GM20431 (cell line): ENCODE measurements around the gene SGCA.

ENCODE experiments used
- in situ Hi-C: fragments of 300-500 bp; cut with MseI, MboI; formaldehyde crosslinking; loops from one replicate; pipeline ENCODE4 v1.15.0; 2020; ENCODE audit warnings: low sequenced_read_pairs; ENCODE audit not compliant: unreplicated experiment

The SGCA gene

DNA sequence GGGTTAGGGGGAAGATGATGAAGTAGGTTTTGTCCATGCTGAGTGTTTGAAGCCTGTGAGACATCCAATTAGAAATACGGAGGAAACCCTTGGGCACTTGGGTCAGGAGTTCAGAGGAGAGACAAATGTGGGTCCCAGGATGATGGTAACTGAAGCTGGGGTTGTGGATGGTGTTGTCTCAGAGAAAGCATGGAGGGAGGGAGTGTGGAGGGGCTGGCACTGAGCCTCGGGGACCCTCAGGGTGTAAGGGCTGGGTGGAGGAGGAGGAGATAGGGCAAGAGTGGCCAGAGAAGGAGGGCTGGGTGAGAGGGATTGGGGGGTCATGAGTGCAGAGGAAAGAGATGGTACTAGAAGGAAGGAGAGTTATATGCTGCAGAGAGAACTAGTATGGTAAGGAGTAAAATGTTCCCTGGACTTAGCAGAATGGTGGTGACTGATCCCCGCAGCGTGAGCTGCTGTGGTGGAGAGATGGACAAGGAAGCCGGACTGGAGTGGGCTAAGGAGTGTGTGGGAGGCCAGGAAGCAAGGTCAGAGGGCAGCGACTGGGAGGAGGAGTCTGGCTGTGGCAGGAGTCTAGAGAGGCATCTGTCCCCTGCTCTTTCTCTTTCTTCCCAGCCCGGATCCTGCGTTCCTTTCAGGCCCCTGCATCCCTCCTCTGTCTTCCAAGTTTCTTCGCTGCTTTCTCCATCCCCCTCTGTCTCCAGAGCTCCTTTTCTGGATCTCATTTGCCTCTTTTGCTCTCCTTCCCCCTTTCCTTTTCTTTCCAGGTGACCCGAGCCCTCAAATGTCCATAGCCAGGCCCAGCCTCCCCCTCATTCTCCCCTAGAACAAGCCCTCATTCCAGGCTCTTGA, 39.5 kb downstream of the SGCA start:
- in situ Hi-C loops: loop anchor here (10.0 kb wide), 1 partner anchor 89 kb away; no protein-coding TSS in a partner anchor

DNA sequence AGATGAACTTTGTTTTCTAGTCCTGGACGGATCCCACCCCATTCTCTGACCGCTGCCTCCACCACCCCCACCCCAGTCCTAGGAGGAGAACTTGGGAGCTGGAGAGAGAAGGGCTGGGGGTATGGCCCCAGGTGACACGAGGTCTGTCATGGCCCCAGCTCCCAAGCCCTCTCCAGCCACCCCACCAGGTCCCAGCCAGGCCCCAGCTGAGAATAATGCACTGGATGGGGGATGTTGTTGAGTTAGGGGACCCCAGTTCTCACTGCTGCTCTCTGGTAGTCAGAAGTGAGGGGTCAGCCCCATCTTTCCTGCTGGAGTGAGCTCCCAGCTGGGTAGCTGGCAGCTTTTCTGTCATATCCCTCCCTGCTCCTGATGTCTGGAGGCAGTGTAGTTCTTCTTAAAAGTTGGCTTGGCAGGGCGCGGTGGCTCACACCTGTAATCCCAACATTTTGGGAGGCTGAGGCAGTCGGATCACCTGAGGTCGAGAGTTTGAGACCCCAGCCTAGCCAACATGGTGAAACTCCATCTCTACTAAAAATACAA, 40.2 kb downstream of the SGCA start:
- in situ Hi-C loops: loop anchor here (10.0 kb wide), 1 partner anchor 89 kb away; no protein-coding TSS in a partner anchor

DNA sequence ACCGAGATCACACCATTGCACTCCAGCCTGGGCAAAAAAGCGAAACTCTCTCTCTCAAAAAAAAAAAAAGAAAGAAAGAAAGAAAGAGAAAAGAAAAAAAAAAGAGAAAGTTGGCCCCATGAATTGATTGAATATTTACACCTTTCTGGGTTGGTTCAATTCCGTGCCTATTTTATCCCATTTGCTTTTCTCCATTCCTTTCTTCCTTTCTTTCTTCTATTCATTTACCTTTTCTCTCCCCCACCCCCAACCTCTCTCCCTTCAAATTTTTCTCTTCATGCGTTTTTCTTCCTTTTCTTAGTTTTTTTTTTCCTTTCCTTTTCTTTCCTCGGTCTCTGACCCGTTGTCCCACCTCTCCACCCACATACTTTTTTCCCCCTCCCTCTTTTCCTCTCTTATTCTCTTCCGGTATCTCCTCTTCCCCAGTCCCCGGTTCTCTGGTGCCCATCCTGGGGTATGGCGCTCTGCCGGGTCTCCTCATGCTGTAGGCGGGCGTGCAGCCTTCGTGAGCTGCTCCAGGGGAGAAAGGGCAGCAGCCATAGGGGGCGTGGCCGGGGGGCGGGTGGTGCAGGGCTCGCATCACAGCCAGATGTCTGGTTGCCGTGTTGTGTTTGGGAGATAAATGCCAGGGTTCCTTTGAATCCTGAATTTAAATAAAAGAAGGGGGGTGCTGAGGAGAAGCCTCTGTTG, 40.9 kb downstream of the SGCA start:
- in situ Hi-C loops: loop anchor here (10.0 kb wide), 1 partner anchor 88 kb away; no protein-coding TSS in a partner anchor

DNA sequence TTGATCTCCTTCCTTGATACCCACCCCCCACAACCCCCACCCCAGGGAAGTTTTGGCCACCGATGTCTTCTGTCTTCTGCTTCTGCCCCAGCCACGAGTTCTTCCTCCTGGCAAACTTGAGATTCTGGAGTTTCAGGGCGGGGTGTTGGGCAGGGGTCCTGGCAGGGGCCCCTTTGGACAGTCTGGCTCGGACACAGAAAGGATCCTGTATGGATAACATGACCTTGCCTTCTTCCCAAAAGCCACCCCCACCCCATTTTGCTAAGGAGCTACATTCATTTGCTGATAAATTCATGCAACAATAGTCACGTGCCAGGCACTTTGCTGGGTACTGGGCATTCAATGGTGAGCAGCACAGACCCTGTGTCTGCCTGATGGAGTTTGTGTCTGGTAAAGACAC, 41.5 kb downstream of the SGCA start:
- in situ Hi-C loops: loop anchor here (10.0 kb wide), 1 partner anchor 87 kb away; no protein-coding TSS in a partner anchor

DNA sequence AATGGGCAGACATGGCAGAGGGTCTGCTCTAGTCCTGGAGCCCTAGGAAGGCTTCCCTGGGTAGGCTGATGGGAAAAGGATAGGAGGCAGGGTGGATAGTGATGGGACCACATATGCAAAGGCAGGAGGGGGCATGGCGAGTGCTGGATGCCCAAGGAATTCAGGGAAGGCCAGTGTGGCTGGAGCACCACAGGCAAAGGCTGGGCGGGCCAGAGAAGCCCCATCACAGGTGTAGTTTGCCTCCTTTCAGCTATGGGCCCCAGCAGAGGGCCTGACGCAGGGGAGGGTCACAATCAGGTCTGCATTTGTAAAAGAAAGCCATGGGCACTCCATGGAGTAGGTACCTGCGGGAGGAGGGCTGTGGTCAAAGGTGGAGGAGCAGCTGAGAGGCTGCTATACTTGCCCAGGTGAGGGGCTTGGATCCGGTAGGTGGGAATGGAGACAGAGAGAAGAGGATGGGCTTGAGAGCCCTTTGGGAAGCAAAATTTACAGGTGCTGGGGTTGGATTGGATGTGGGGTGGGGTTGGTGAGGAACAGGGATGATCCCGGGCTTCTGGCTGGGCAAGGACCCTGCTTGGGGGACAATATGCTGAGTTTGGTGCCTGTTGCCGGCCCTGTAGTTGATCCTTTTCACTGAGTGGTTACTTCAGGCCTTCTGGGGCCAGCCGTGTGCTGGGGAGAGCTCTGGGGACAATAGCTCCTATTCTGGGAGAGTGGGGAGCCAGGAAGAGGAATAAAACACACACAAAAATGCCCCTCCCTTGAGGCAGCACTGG, 42.2 kb downstream of the SGCA start:
- in situ Hi-C loops: loop anchor here (10.0 kb wide), 1 partner anchor 87 kb away; no protein-coding TSS in a partner anchor

DNA sequence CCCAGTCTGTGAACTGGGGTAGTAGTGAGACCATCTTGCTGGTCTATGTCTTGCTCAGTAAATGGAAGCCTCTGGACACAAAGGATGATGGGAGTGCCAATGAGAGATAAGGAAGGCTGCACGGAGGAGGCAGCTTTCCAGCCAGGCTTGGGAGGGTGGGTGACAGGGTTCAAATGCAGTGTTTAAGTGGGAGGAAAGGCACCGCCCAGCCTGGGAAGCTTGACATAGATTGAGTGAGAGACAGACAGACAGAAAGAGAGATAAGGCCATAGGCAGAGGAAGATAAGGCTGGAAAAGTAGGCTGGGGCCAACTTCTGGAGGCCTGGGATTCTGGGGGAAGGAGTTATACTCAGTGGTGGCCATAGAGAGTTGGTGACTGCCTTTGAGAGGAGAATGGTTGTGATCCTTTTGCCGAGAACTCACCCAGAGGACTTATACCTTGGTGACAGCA, 42.8 kb downstream of the SGCA start:
- in situ Hi-C loops: loop anchor here (10.0 kb wide), 1 partner anchor 86 kb away; no protein-coding TSS in a partner anchor

DNA sequence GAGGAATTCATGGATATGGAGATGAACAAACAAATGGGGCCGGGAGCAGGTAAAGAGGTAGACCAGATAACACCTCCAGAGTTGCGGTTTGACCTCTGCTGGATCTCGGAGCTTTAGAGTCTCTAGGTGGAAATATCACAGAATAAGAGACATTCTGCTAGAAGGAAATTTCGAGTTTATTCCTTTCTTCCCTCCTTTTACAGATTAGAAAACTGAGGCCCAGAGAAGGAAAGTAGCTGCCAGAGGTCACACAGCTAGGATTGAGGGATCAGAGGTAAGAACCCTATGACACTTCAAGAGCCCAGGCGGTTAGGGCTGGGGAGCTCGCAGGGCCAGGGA, 43.3 kb downstream of the SGCA start:
- in situ Hi-C loops: loop anchor here (10.0 kb wide), 1 partner anchor 86 kb away; no protein-coding TSS in a partner anchor

DNA sequence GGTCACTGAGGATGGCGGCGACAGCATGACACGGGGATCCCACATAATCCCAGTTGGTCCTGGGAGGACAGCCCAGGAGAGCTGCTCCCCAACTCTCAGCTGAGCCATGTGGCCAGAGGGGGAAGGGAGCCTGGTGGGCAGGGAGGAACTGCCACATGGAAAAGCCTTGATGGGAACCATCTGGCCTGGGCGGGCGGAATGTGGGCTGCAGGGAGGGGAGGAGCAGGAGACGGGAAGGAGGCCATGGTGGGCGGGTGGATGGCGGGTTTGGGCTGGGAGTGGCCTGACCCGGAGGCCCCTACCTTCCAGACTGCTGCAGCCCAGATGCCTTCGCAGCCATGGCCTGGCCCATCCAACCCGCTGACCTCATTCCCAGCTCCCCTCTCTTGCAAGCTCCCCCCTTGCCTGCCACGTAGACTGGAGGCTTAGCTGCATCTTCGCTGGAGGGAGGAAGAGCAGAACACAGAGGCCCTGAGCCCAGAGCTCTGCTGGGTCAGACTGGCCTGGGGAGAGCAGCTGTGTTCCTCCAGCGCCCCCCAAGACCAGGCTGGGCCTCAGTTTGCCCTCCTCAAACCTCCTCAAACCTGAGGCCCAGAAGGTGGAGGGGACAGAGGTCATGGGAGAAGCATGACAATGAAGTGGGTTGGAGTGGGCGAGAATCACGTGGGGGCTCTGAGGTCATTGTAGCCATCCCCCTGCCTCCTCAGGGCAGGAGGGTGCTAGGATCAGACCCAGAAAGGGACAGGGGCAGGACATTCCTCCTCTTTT, 43.9 kb downstream of the SGCA start:
- in situ Hi-C loops: loop anchor here (10.0 kb wide), 1 partner anchor 85 kb away; no protein-coding TSS in a partner anchor

DNA sequence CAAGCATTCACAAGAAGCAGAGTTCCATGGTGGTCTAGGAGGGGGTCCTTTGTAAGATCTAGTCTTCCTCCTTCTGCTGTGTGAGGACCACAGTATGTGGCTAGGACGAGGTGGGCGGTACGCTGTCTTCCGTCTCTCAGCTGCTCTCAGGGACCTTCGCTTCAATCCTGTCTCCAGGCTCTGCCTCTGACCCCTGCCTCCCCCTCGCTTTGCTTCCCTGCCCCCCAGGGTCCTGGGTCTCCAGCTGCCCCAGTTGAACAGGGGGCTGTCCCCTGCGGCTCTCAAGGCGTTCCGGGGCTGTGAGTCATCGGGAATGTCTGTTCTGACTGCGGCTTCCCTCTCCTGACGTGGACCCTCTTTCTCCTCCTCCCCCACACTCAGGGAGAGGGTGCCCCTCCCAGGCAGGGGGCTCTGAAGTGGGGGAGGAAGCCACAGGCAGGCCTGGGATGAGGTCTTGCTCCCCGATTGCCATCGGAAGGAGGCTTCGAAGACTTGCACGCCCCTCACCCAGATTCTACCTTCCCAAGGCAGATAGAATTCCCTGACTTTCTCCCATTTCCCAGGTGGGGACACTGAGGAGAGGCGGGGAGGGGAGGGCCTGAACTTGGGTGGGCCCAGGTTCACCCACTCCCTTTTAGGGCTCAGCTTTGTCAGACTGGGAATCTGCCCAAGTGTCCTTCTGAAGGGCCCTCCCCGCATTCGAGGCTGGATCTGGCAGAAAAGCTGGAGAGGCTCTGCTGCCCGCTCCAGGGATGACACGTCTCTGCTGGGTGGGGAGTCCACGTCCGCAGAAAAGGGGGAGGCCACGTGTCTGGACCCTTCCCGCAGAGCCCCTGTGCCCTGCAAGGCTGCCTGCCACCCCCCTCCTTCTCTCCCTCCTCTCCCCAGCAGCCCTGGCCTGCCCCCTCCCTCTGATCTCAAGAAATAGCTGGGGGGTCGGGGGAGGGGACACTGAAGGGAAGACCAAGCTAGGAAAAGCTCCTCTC, 44.7 kb downstream of the SGCA start:
- in situ Hi-C loops: no loop called here

DNA sequence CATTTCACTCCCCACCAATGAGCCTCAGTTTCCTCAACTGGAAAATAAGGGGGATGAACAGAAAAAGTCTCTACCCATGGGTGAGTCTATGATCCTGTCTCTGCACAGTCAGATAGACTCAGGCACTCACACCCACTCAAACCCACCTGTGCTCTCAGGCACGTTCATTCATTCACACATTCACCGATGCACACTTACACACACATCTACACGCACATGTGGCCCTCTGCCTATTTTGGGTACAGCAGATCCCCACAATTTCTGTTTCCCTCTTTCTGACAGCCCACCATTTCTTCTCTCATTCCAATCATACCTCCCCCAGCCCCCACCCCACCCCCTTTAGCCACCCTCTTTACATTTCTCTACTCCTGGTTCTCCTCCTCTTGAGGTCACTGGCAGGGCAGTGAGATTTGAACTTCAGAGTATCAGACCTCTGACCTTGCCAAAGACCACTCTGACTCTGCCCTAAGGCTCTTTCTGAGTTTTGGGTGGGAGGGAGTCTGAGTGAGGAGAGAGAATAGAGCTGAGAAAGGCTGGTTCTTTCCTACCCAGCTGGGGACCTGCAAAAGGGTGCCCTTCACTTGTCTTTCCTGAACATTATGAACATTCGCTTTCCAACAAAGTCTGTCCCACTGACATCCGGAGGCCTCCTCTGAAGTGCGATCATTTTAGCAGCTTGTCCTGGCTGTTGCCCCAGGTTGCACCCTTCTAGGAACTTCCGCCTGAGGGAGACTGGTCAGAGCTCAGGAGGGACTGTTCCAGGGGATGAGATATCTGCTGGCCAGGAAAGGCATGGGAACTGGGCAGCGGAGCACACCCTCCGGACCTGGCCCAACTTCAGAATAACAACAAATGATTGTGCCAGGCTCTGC, 45.7 kb downstream of the SGCA start:
- in situ Hi-C loops: no loop called here

DNA sequence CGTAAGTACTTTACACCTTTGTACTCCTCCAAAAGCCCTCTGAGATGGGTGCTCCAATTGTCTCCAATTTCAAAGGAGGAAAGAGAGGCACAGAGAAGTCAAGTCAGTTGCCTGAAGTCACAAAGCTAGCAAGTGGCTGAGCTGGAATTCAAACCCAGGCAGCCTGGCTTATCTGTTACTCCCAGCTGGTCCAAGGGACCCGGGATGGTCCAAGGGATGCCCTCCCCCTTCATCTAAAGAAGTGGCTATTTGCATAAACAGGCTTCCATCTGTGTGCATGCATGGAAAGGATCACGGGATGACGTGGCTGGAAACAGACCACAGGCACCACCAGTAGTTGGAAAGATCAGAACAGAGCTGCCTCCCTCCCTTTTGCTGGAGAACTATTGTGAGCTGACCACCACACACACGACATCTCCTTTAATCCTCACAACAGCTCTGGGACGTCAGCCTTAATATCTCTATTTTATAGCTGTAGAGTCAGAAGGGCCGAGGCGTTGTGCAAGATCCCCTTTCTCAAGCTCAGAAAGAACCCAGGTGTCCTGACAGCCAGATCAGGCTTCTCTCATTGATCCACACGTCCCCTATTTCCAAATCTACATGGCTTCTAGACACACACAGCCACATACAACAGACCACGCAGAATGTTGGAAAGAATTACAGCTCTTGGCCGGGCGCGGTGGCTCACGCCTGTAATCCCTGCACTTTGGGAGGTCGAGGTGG, 46.5 kb downstream of the SGCA start:
- in situ Hi-C loops: no loop called here

DNA sequence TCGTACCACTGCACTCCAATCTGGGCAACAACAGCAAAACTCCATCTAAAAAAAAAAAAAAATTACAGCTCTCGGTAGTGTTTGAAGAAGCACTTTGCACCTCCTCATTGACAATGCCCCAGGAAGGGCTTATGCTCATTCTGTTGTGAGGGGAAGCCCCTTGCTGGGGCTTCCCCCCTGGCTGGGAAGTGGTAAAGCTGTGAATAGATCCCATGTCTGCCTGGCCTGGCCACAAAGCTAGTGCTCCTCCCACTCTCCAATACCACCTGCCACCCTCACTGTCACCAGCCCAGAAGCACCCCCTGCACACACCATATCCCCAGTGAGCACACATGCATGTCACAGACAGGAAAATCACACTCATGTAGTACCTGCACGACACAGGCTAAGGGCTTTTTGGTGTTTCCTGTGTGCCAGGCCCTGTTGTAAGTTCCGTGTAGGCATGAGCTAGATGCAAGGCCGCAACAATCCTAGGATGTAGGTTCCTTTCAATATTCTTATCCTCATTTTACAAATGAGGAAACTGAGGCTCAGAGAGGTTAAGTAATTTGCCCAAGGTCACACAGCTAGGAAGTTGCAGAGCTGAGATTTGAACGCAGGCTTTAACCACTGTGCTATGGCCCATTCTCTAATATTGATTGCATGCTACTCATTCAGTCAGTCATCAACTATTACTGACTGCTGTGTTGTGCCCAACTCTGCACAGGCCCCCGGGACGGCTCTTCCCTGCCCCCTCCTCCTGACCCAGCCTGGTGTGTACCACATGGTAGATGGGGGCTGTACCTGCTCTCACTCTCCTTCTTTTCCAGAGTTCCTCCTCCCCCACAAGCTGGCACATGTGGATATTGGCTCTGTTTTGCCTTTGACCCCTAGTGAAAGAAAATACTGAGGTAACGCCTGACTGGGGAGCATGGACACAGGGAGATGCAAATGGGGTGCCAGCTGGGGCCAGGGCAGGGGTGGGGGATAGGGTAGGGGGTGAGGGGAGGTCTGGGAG, 47.5 kb downstream of the SGCA start:
- in situ Hi-C loops: no loop called here

DNA sequence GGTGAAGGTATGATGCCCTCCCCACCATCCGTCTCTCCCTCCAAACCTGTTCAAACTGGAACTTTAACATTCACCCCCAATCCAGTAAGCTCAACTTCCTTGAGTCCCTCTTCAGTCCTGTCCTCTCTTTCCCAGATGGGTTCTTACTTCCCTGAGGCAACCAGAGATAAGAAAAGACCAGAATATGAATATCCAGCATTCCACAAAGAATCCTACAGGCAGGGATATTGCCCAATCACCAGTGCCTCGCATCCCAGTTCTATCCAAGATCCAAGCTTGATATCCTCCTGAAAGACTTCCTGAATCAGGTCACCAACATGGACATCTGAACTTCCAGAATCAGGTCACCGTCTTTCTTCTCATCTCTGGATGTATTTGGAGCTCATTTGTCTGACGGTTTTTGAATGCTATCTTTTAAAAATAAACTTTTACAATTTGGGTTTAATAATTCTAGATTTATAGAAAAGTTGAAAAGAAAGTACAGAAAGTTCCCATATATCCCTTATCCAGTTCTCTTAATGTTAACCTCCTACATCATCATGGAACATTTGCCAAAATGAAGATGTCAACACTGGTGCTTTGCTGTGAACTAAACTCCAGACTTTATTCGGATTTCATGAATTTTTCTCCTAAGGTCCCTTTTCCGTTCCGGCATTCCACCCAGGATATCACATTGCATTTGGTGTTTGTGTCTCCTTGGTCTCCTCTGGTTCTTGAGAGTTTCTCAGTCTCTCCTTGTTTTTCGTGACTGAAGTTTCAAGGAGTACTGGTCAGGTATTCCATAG, 49.4 kb downstream of the SGCA start:
- in situ Hi-C loops: no loop called here

DNA sequence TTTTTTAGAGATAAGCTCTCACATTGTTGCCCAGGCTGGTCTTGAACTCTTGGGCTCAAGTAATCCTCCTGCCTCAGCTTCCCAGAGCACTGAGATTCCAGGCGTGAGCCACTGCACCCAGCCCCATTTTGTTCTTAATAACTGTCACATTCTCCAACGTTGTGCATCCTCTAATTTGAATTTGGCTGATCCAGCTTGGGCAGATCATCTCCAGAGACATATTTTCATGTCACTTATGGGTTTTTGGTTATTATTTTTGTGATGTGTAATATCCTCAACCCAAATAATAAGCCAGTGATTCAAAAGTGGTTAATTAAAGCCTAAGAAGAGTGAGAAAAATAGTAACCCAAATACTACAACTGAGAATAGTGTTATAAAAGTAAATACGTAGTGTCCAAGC, 51.8 kb downstream of the SGCA start:
- in situ Hi-C loops: no loop called here
